Islet precursor cell (in vitro differentiated cells): ENCODE measurements around the gene NAA40.

Source experiments
- DNase-seq: peaks from one replicate; pipeline ENCODE4 v3.0.0-alpha.2; 2018

NAA40 gene

GRCh38 chr11:63993100-63993499, 54.3 kb downstream of the NAA40 start:
- DNase-seq: no peak

DNA sequence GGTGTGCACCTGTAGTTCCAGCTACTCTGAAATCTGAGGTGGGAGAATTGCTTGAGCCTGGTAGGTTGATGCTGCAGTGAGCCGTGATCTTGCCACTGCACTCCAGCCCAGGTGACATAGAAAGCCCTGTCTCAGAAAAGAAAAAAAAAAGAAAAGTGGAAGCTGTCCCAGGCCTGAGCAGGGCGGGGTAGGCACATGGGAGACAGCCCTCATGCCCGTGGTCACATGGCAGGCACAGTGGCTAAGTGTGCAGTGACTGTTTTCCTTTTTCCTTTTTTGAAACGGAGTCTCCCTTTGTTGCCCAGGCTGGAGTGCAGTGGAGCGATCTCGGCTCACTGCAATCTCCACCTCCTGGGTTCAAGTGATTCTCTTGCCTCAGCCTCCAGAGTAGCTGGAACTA, 55.2 kb downstream of the NAA40 start:
- no peak for DNase-seq

DNA sequence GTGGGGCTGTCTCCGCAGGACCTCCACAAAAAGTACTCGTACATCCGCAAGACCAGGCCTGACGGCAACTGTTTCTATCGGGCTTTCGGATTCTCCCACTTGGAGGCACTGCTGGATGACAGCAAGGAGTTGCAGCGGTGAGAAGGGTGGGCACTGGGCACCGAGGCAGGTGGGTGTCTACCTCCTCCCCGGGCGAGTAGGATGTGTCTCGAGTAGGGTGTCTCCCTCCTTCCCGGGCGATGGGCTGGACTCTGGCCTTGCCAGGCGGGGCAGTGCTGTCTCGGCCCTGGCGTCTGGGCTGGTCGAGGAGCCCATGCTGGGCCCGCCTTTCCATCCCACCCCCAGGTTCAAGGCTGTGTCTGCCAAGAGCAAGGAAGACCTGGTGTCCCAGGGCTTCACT, 57.7 kb downstream of the NAA40 start:
- peak; percentile 53 for DNase-seq

GRCh38 chr11:63997104-63997700, 58.4 kb downstream of the NAA40 start:
- peak; percentile 57 for DNase-seq

- DNase-seq: no peak
These were observed 59.1 kb downstream of the NAA40 start for GRCh38 chr11:63997801-63998337.

DNA sequence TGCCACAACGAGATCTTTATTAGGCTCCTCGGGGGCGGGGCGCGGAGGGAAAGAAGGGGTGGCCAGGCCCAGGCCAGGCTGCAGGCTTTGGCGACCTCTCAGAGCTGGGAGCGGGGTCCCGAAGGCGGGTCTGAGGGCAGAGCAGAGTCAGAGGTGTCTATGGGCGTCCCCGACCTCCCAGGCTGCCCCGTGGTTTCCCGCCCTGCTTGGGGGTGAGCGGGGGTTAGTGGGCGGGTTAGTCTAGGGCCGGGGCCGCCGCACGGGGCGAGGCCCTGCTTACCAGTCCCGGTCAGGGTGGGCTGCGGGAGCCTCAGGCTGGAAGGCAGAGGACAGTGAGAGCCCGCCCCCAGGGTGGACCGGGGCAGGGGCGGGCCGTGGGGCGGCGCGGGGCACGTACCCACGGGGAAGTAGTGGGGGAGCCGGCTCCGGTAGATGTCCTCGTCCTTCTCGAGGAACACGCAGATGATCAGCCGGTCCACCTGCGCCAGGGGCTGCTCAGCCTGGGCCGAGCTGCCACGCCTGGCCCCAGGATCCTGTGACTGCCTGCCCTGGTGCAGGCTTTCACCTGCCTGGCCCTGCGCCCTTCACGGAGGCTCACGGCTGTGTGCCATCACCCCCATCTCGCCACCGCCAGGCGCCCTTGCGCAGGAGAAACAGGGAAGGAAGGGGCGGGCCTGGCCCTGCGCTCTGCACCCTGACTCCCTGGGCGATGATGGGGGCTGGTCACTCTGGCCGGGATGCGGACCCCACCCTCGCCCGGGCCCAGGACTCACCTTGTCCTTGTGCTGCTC, 60.0 kb downstream of the NAA40 start:
- peak; percentile 70 for DNase-seq

DNA sequence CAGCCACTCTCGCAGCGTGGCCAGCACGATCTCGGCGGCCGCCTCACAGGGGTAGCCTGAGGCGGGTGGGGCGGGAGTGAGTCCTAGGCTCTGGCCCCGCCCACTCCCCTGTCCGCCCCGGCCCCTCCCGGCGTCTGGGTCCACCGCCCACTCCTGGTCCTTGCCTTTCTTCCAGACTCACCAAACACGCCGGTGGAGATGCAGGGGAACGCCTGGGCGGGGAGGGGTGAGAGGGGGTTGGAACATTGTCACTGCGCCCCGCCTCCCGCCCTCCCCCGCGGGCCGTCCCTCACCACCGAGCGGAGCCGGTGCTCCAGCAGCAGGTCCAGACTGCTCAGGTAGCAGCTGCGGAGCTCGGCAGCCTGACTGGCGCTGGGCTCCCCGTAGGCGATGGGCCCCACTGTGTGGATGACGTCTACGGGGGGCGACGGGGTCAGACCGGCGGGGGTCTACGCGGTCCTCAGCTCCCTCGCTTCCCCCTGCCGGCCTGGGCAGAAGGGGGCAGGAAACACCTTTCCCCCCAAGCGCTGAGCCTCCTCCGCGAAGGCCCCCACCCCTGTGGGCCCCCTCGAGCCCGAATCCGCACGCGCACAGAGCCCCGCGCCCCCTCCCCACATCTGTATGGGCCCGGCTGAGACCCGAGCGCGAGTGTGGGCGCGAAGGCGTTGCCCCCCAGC, 60.7 kb downstream of the NAA40 start:
- DNase-seq: peak; percentile 98

- DNase-seq: peak; percentile 85
These were observed 61.4 kb downstream of the NAA40 start for GRCh38 chr11:64000026-64000739.

DNA sequence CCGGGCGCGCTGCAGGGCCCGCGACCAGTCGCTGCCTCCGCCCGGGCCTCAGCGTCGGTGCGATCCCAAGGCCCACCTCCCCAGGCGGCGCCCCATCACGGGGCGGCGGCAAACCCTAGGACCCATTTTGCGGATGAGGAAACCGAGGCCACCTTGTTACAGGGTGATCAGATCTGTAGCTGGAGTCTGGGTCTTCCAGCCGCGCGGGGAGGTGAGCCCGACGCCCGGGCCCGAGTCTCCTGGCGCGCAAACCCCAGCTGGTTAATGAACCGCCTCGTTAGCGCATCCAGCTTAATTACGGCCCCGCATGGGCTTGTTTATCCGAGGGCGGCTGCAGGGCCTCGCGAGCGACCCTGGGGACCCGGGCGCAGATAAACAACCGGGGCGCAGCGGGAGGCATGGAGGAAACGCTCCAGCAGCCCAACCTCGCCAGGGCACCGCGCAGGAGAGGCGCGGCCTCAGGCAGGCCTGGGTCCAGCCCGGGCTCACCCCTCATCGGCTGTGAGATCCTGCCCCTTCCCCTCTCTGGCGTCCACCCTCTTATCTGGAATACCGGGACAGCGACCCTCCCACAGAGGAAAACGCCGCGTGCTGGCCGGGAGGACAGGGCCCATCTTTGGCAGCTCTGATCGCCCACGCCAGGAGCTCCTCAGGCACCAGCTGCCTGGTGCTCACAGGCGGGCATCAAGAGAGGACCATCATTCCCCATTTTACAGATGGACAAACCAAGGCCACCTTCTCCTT, 62.1 kb downstream of the NAA40 start:
- no peak for DNase-seq

- DNase-seq: no peak
These were observed 63.0 kb downstream of the NAA40 start for GRCh38 chr11:64001484-64002420.

DNA sequence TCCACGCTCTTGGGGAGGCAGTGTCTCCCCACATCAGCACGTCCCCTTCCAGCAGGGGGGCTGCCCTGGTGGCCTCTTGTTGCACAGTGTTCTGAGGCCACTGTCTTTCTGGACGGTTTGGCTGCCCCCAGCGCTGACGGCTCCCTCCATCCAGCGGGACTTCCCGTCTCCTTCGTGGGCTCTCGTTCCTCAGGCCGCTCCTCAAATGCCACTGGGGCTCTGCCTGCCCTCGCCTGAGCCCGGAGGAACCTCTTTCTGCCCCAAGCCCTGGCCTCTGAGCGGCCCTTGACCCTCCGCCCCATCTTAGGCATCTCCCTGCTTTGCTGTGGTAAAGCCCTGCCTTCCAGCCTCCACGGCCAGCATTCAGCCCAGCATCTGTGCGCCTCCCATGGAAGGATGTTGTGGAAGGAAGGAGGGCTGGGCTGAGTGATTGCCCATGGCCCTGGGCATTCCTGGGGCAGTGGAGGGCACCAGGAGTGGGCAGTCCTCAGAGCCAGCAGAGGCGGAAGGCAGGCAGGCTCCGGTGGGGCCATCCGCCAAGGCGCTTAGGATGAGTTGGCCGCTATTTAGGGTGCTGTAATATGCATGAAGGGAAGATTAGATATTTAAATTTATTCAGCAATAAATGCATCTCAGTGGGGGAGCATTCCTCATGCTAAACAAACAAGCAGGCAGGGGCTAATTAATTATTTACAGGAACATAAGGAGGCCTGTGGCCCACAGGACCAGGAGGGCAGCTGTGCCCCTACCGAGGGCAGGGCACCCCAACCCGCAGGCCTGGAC, 65.2 kb downstream of the NAA40 start:
- no peak for DNase-seq

DNA sequence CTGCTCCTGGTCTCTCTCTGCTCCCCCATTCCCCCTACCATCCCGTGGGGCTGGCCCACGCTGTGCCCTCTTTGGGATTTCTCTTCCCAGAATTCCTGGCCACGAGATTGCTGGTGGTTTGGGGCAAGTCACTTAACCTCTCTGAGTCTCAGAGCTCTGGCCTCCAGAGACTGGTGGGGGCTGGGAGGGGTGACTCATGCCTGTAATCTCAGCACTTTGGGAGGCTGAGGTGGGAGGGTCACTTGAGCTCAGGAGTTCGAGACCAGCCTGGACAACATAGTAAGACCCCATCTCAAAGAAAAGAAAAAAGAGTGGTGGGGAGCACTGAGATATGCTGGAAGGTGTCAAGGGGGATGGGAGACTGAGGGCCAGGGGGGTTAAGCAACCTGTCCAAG, 65.8 kb downstream of the NAA40 start:
- no peak for DNase-seq

DNA sequence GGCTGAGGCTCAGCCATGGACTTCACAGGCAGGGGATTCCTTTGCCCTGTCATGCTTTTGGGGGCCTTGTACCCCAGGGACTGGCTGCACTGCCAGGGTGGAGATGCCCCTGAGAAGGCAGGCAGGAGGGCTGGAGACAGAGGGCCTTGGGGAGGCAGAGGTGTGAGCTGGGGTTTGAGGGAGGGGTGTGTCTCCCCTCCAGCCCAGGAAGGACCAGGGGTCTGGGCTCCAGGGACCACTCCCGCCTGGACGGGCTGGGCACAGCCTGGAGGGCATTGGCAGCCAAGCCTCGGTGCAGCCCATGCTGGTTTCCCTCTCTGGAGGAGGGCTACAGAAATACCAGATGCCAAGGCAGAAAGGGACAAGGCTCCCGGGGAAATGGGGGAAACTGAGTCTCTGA, 66.9 kb downstream of the NAA40 start:
- DNase-seq: no peak

DNA sequence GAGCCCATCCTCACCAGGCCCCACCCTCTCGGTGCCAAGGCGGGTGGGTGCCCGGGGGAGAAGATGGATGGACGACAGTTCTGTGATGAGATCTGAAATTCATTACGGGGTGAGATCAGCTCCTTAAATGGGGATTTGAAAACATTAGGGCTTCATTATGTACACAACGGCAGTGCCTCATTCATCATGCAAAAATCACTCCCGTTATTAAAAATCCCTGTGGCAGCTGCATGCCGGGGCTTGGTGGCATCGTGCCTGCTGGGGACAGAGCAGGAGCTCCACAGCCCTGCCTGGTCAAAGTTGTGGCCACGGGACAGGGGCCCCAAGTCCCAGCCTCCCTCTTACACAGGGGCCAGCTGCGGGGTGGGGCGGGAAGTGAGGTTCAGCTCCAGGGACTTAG, 67.6 kb downstream of the NAA40 start:
- no peak for DNase-seq
